ENCODE measurements around the gene IPPK.
"Not testable (repeated sequence)": the region's sequence is repeated elsewhere in the genome, so short reads cannot be mapped to it uniquely, and the experiment has no call there.

GRCh38 chr9:92595075-92595474 is 74.9 kb downstream of the IPPK start:
- TF ChIP-seq, protein P1, sequence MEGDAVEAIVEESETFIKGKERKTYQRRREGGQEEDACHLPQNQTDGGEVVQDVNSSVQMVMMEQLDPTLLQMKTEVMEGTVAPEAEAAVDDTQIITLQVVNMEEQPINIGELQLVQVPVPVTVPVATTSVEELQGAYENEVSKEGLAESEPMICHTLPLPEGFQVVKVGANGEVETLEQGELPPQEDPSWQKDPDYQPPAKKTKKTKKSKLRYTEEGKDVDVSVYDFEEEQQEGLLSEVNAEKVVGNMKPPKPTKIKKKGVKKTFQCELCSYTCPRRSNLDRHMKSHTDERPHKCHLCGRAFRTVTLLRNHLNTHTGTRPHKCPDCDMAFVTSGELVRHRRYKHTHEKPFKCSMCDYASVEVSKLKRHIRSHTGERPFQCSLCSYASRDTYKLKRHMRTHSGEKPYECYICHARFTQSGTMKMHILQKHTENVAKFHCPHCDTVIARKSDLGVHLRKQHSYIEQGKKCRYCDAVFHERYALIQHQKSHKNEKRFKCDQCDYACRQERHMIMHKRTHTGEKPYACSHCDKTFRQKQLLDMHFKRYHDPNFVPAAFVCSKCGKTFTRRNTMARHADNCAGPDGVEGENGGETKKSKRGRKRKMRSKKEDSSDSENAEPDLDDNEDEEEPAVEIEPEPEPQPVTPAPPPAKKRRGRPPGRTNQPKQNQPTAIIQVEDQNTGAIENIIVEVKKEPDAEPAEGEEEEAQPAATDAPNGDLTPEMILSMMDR (IDR thresholded peaks at IDR 0.05): not testable (repeated sequence)
- TF ChIP-seq POLR2A (IDR thresholded peaks at IDR 0.05): not testable (repeated sequence)

All from Peyer's patch (tissue), 4 donors.